Fibroblast of gingiva (primary cell): ENCODE measurements around the gene ADCYAP1R1.

Source experiments
- DNase-seq: peaks from one replicate; pipeline ENCODE4 v3.0.0-alpha.2; 2011; ENCODE audit warnings: low read depth

Gene ADCYAP1R1

GRCh38 chr7:31068006-31068675 lies 16.0 kb downstream of the ADCYAP1R1 start:
- DNase-seq: no peak

- no peak for DNase-seq
Observed at GRCh38 chr7:31069860-31070555, 17.9 kb downstream of the ADCYAP1R1 start.

- DNase-seq: no peak
Observed at GRCh38 chr7:31070991-31071644, 19.0 kb downstream of the ADCYAP1R1 start.

- no peak for DNase-seq
Observed at GRCh38 chr7:31071645-31072029, 19.5 kb downstream of the ADCYAP1R1 start.

GRCh38 chr7:31073326-31074119 lies 21.4 kb downstream of the ADCYAP1R1 start:
- DNase-seq: no peak

GRCh38 chr7:31074120-31074383 lies 21.9 kb downstream of the ADCYAP1R1 start:
- DNase-seq: no peak

GRCh38 chr7:31074403-31075085 lies 22.4 kb downstream of the ADCYAP1R1 start:
- no peak for DNase-seq

GRCh38 chr7:31075086-31075405 lies 22.9 kb downstream of the ADCYAP1R1 start:
- no peak for DNase-seq

GRCh38 chr7:31076051-31076450 lies 23.9 kb downstream of the ADCYAP1R1 start:
- DNase-seq: no peak

- DNase-seq: no peak
Observed at GRCh38 chr7:31076641-31077310, 24.7 kb downstream of the ADCYAP1R1 start.

- DNase-seq: no peak
Observed at GRCh38 chr7:31077484-31078362, 25.6 kb downstream of the ADCYAP1R1 start.

GRCh38 chr7:31078363-31078990 lies 26.4 kb downstream of the ADCYAP1R1 start:
- no peak for DNase-seq

- DNase-seq: no peak
Observed at GRCh38 chr7:31079126-31079823, 27.2 kb downstream of the ADCYAP1R1 start.

- no peak for DNase-seq
Observed at GRCh38 chr7:31079824-31080511, 27.9 kb downstream of the ADCYAP1R1 start.

- DNase-seq: no peak
Observed at GRCh38 chr7:31080763-31081162, 28.7 kb downstream of the ADCYAP1R1 start.

GRCh38 chr7:31082017-31082416 lies 29.9 kb downstream of the ADCYAP1R1 start:
- no peak for DNase-seq

- DNase-seq: no peak
Observed at GRCh38 chr7:31082447-31082846, 30.3 kb downstream of the ADCYAP1R1 start.

GRCh38 chr7:31083210-31083786 lies 31.2 kb downstream of the ADCYAP1R1 start:
- DNase-seq: no peak

- DNase-seq: no peak
Observed at GRCh38 chr7:31084226-31084625, 32.1 kb downstream of the ADCYAP1R1 start.
